Kidney (tissue), 14 donors: ENCODE data around the gene DAB1. TPM values are rescaled to one million over a fixed set of nuclear protein-coding genes. Genes with fewer than 3 reads are reported as not detected.
A peak's percentile ranks its signal among the peaks of the same experiment; 100 is the strongest.

Source experiments
- DNase-seq, 5 donors: peaks; one replicate each; pipeline ENCODE4 v3.0.0-alpha.2; 2013 to 2020
- FAIRE-seq: peaks from 2 replicates; lab custom pipeline; 2012; peaks lifted over from hg19 to GRCh38; lab: Jason Lieb, UNC
- H3K27ac ChIP-seq, 2 donors: one replicate each; pipeline ENCODE4 v1.7.0; 2013; ENCODE audit warnings: low read depth in 2 of 2, low read length in 2 of 2, inconsistent platforms in 1 of 2
- H3K27me3 ChIP-seq: one replicate; pipeline ENCODE4 v1.7.1; 2013; ENCODE audit warnings: low read length, inconsistent platforms; ENCODE audit not compliant: control insufficient read depth, insufficient read depth
- H3K36me3 ChIP-seq, 3 donors: one replicate each; pipeline versions ENCODE4 v1.7.0 to v1.7.1; 2013; ENCODE audit warnings: low read length in 3 of 3, control low read depth in 1 of 3, inconsistent platforms in 1 of 3; ENCODE audit not compliant: insufficient read depth in 3 of 3, control insufficient read depth in 2 of 3
- H3K4me1 ChIP-seq, 3 donors: one replicate each; pipeline versions ENCODE4 v1.7.0 to v1.7.1; 2013; ENCODE audit warnings: low read length in 3 of 3, inconsistent platforms in 1 of 3, low read depth in 1 of 3; ENCODE audit not compliant: control insufficient read depth in 2 of 3, insufficient read depth in 2 of 3
- H3K4me3 ChIP-seq, 3 donors: one replicate each; pipeline versions ENCODE4 v1.7.0 to v1.8.1; 2013; ENCODE audit warnings: low read length in 3 of 3, control low read depth in 1 of 3, inconsistent platforms in 1 of 3
- H3K9ac ChIP-seq, 3 donors: one replicate each; pipeline versions ENCODE4 v1.7.0 to v1.7.1; 2013; ENCODE audit warnings: low read length in 3 of 3, control low read depth in 1 of 3, inconsistent platforms in 1 of 3
- H3K9me3 ChIP-seq, 3 donors: one replicate each; pipeline versions ENCODE4 v1.7.0 to v1.7.1; 2013; ENCODE audit warnings: low read length in 3 of 3, control low read depth in 1 of 3, inconsistent platforms in 1 of 3; ENCODE audit not compliant: control insufficient read depth in 2 of 3, insufficient read depth in 1 of 3
- intact Hi-C: fragments of 100-400 bp; cut with DNase I; formaldehyde crosslinking; loops from one replicate; pipeline ENCODE4 v1.11.1; 2022
- polyA plus RNA-seq: library from polyadenylated mRNA; stranded (reverse); fragments of 350-450 nt; fragmentation: Illumina TruSeq; extraction: RNeasy Lipid Tissue Mini Kit (QIAGEN cat#74804); gene quantifications from one replicate; pipeline ENCODE4 v1.2.3, GENCODE V29; 2014; ENCODE audit warnings: low read depth, low replicate concordance; ENCODE audit not compliant: insufficient read depth
- total RNA-seq: library from RNA; stranded (reverse); fragmentation: NEBNext Ultra II Directional; extraction: Animal tissue kit (Norgen Biotek cat#: 25700); gene quantifications from one replicate; pipeline ENCODE4 v1.2.1, GENCODE V29; 2021
- TF ChIP-seq, protein P1 (sequence below): IDR thresholded peaks from 3 replicates; pipeline ENCODE4 v1.5.1; 2012; ENCODE audit warnings: mild to moderate bottlenecking, moderate library complexity, borderline replicate concordance; ENCODE audit not compliant: insufficient read depth; ENCODE audit errors: extremely low read depth
- donor health status: control.
- donor health status: control.
- donor health status: control.
- donor health status: control.
- donor health status: control.
- donor health status: DM: yes; HTN: yes; CAD: no.
- donor health status: Normal renal cell carcinoma (clear cell type).

The DAB1 gene
- total and polyA plus RNA-seq, 2 donors from 2014 or later = 2.3 TPM; not detected in 1

DNA sequence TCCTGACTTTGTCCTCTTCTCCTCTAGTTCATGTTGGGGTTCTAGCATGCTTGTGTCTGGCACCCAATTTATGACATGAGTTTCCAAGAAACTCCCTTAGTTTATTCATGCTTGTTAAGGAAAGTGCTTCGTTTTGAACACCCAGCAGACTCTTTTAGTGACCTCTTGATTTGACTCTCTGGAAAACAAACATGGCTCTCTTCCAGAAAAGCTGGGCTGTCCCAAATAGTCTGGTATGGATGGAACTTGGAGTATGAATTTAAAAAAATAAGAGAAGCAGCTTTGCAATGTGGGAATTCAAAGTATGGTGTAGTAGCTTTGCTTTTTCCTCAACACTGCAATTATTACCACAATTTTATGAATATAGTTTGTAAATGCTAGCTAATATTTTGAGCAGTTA is 314.6 kb downstream of the DAB1 start:
- H3K9me3 ChIP-seq = no peaks in the 10 kb centered on the region
- H3K27ac ChIP-seq = no peak overlapping the region
- no peak for FAIRE-seq
- H3K9ac ChIP-seq = no peak overlapping the region
- H3K4me1 ChIP-seq = no peaks in the 10 kb centered on the region
- TF ChIP-seq, protein P1, sequence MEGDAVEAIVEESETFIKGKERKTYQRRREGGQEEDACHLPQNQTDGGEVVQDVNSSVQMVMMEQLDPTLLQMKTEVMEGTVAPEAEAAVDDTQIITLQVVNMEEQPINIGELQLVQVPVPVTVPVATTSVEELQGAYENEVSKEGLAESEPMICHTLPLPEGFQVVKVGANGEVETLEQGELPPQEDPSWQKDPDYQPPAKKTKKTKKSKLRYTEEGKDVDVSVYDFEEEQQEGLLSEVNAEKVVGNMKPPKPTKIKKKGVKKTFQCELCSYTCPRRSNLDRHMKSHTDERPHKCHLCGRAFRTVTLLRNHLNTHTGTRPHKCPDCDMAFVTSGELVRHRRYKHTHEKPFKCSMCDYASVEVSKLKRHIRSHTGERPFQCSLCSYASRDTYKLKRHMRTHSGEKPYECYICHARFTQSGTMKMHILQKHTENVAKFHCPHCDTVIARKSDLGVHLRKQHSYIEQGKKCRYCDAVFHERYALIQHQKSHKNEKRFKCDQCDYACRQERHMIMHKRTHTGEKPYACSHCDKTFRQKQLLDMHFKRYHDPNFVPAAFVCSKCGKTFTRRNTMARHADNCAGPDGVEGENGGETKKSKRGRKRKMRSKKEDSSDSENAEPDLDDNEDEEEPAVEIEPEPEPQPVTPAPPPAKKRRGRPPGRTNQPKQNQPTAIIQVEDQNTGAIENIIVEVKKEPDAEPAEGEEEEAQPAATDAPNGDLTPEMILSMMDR = no peak
- intact Hi-C loops = no loop called here
- H3K4me3 ChIP-seq = no peak overlapping the region
- no peaks in the 10 kb centered on the region for H3K36me3 ChIP-seq
- peak in 1 of 5 donors; percentile 42 for DNase-seq
- no peaks in the 10 kb centered on the region for H3K27me3 ChIP-seq

DNA sequence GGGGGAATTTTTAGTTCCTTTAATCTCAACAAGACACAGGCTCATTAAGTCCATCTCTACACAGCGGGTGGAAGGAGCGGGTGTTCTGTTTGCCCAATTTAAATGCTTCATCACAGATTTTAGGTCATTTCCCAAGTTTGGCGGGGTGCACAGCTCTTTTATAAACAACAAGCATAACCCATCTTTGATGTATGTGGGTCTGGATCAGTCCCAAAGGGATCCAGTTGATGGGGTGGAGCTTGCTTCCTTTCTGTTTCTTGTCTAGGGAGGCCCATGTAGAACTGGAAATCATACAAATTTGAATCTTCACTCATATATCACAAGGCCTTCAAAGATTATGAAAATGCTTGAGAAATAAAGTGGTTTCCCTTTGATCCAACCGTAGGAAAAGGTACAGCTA is 317.6 kb downstream of the DAB1 start:
- FAIRE-seq (no peak), DNase-seq (no peak)
- H3K9me3 ChIP-seq = no peaks in the 10 kb centered on the region

DNA sequence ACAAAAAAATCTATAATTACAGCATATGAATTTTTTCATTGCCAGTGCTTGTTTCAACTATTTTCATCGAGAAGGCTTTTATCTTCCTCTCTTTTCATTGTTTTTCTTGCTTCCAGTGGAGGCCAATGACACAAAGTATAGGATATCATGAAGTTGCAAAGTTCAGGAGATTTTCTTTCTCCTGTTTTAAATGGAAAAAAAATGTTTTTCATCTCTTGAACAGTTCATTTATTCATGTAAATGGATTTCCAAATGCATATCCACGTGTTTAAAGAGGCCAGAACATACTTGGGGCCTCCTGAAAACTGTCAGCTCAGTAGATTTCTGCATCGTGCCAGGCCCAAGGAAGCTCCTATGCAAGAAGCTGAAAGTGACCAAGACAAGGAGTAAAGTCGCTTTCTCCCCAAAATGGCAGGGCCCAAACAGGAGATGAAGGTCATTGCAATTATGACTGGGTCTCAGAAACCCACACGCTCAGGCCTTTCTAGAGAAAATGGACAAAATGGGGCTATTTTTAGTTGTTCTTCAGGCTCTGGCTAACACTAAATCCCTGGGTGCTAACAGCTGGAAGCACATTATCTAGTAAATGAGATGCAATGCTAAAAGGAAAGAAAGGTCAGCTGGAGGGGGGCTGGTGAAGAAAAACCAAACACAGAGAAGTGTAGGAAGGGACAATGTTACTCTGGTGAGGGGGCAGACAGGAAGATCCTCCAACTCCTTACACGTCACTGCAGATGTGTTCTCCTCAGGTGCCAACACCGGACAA is 321.1 kb downstream of the DAB1 start:
- no peaks in the 10 kb centered on the region for H3K27me3 ChIP-seq
- no peaks in the 10 kb centered on the region for H3K36me3 ChIP-seq
- intact Hi-C loops = no loop called here
- no peaks in the 10 kb centered on the region for H3K4me1 ChIP-seq
- H3K9me3 ChIP-seq = no peaks in the 10 kb centered on the region
- H3K27ac ChIP-seq = no peak overlapping the region
- DNase-seq (no peak), FAIRE-seq (no peak)
- H3K9ac ChIP-seq = no peak overlapping the region
- no peak overlapping the region for H3K4me3 ChIP-seq
- TF ChIP-seq, protein P1 = no peak

More for the DNA sequence above, 317.6 kb downstream of the DAB1 start:
- Histone ChIP-seq H3K9ac (no peak overlapping the region), H3K4me3 (no peak overlapping the region), H3K27me3 (no peaks in the 10 kb centered on the region), H3K4me1 (no peaks in the 10 kb centered on the region), H3K27ac (no peak overlapping the region), H3K36me3 (no peaks in the 10 kb centered on the region)
- intact Hi-C loops = no loop called here
- TF ChIP-seq, protein P1 = no peak

DNA sequence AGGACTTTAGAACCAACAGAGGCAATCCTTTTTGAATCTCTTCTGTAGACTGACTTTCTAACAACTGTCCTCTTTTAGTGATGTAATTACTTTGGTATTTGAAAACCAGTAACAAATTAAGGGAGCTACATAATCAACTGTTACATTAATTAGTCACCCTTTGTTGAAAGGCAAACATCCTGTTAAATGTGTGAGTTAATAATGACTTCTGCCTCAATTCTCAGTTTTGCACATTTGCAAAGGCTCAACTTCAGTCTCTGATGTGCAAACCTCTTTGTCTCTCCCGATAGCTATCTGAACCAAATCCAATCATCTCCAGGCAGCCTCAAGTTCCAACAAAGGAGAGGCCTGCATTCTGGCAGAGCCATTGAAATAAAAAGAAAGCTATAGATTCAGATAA is 322.7 kb downstream of the DAB1 start:
- no peaks in the 10 kb centered on the region for H3K36me3 ChIP-seq
- no peak overlapping the region for H3K4me3 ChIP-seq
- FAIRE-seq (no peak), DNase-seq (no peak)
- intact Hi-C loops = no loop called here
- no peaks in the 10 kb centered on the region for H3K9me3 ChIP-seq
- no peaks in the 10 kb centered on the region for H3K27me3 ChIP-seq
- no peaks in the 10 kb centered on the region for H3K4me1 ChIP-seq
- H3K27ac ChIP-seq = no peak overlapping the region
- TF ChIP-seq, protein P1 = no peak
- no peak overlapping the region for H3K9ac ChIP-seq
